ENCODE results near the gene CDC42BPA. TPM values are rescaled to one million over a fixed set of nuclear protein-coding genes. Genes with fewer than 3 reads are reported as not detected.

The CDC42BPA gene
- total RNA-seq, 1 donor from 2014 or later = 40.3 TPM

- Histone ChIP-seq H3K27ac (no peak overlapping the region), H3K36me3 (no peaks in the 10 kb centered on the region), H3K4me3 (no peak overlapping the region), H3K9me3 (no peaks in the 10 kb centered on the region), H3K27me3 (ENCODE audit: low read depth) (no peaks in the 10 kb centered on the region), H3K4me1 (no peaks in the 10 kb centered on the region)
- DNase-seq (no peak), ATAC-seq (no peak)
- intact Hi-C loops (cut with DNase I) = no loop called here
- peak; percentile 48 for TF ChIP-seq CTCF (IDR thresholded peaks at IDR 0.05)
Observed at GRCh38 chr1:227131193-227131592, 187.1 kb downstream of the CDC42BPA start.

DNA sequence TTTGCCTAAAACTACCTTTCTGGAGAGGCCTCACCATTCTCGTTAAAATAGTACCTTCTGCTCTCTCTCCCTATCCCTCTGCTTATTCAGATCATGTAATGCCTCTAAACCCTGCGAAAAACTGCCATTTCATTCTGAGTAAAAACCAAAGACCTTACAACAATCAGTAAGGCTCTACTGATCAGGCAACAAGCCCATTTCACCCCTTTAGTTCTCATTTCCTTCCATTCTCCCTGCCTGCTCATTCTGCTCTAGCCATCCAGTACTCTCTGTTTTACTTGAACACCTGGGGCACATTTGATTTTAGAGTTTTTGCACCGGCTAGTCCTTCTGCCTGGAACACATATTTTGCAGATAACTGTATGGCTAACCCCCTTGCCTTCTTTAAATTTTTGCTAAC lies 190.4 kb downstream of the CDC42BPA start:
- no peak for TF ChIP-seq CTCF (IDR thresholded peaks at IDR 0.05)
- Histone ChIP-seq H3K4me1 (no peaks in the 10 kb centered on the region), H3K36me3 (no peaks in the 10 kb centered on the region), H3K4me3 (no peak overlapping the region), H3K27me3 (ENCODE audit: low read depth) (no peaks in the 10 kb centered on the region), H3K27ac (no peak overlapping the region), H3K9me3 (no peaks in the 10 kb centered on the region)
- DNase-seq = no peak
- no peak for ATAC-seq
- intact Hi-C loops (cut with DNase I) = no loop called here

- Histone ChIP-seq H3K27me3 (ENCODE audit: low read depth) (no peaks in the 10 kb centered on the region), H3K27ac (no peak overlapping the region), H3K4me3 (no peak overlapping the region), H3K4me1 (no peaks in the 10 kb centered on the region), H3K9me3 (no peaks in the 10 kb centered on the region), H3K36me3 (no peaks in the 10 kb centered on the region)
- no peak for ATAC-seq
- no peak for TF ChIP-seq CTCF (IDR thresholded peaks at IDR 0.05)
- DNase-seq = no peak
- intact Hi-C loops (cut with DNase I) = no loop called here
Observed at GRCh38 chr1:227125929-227126545, 192.3 kb downstream of the CDC42BPA start.

- Histone ChIP-seq H3K9me3 (no peaks in the 10 kb centered on the region), H3K27me3 (ENCODE audit: low read depth) (no peaks in the 10 kb centered on the region), H3K36me3 (no peaks in the 10 kb centered on the region), H3K27ac (no peak overlapping the region), H3K4me1 (no peaks in the 10 kb centered on the region), H3K4me3 (no peak overlapping the region)
- DNase-seq = no peak
- intact Hi-C loops (cut with DNase I) = no loop called here
- no peak for ATAC-seq
- TF ChIP-seq CTCF (IDR thresholded peaks at IDR 0.05) = no peak
Observed at GRCh38 chr1:227124473-227124872, 193.8 kb downstream of the CDC42BPA start.

DNA sequence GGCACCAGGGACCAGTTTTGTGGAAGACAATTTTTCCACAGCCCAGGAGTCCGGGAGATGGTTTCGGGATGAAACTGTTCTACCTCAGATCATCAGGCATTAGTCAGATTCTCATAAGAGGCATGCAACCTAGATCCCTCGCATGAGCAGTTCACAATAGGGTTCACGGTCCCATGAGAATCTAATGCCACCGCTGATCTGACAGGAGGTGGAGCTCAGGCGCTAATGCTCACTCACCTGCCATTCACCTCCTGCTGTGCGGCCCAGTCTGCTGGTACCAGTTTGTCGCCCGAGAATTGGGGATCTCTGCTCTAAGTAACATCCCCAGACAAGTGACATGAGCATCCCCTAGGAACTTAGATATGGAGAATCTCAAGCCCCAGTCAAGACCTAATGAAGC lies 197.5 kb downstream of the CDC42BPA start:
- no peak overlapping the region for H3K27ac ChIP-seq
- H3K9me3 ChIP-seq = no peaks in the 10 kb centered on the region
- H3K4me1 ChIP-seq = no peaks in the 10 kb centered on the region
- DNase-seq (no peak), ATAC-seq (no peak)
- no peaks in the 10 kb centered on the region for H3K36me3 ChIP-seq
- H3K27me3 ChIP-seq (ENCODE audit: low read depth) = no peaks in the 10 kb centered on the region
- TF ChIP-seq CTCF (IDR thresholded peaks at IDR 0.05) = no peak
- H3K4me3 ChIP-seq = no peak overlapping the region
- intact Hi-C loops (cut with DNase I) = no loop called here
